ENCODE measurements around the gene TBC1D9.

TBC1D9 gene

GRCh38 chr4:140653718-140654494 lies 102.3 kb downstream of the TBC1D9 start:
- DNase-seq (ENCODE audit: low read depth in 4 of 4, low spot score in 1 of 4), result no peak

GRCh38 chr4:140652601-140653000 lies 103.6 kb downstream of the TBC1D9 start:
- DNase-seq (ENCODE audit: low read depth in 4 of 4, low spot score in 1 of 4), result no peak

- no peak for DNase-seq (ENCODE audit: low read depth in 4 of 4, low spot score in 1 of 4)
Measured at GRCh38 chr4:140648716-140649308, 107.4 kb downstream of the TBC1D9 start.

- no peak for DNase-seq (ENCODE audit: low read depth in 4 of 4, low spot score in 1 of 4)
Measured at GRCh38 chr4:140645614-140646412, 110.4 kb downstream of the TBC1D9 start.

- DNase-seq (ENCODE audit: low read depth in 4 of 4, low spot score in 1 of 4), result no peak
Measured at GRCh38 chr4:140645196-140645595, 111.0 kb downstream of the TBC1D9 start.

GRCh38 chr4:140644470-140645185 lies 111.6 kb downstream of the TBC1D9 start:
- DNase-seq (ENCODE audit: low read depth in 4 of 4, low spot score in 1 of 4), result no peak

GRCh38 chr4:140643571-140644055 lies 112.6 kb downstream of the TBC1D9 start:
- no peak for DNase-seq (ENCODE audit: low read depth in 4 of 4, low spot score in 1 of 4)

GRCh38 chr4:140642674-140643437 lies 113.3 kb downstream of the TBC1D9 start:
- DNase-seq (ENCODE audit: low read depth in 4 of 4, low spot score in 1 of 4), result no peak

- DNase-seq (ENCODE audit: low read depth in 4 of 4, low spot score in 1 of 4), result no peak
Measured at GRCh38 chr4:140641789-140642439, 114.3 kb downstream of the TBC1D9 start.

GRCh38 chr4:140641105-140641555 lies 115.1 kb downstream of the TBC1D9 start:
- DNase-seq (ENCODE audit: low read depth in 4 of 4, low spot score in 1 of 4), result no peak

- no peak for DNase-seq (ENCODE audit: low read depth in 4 of 4, low spot score in 1 of 4)
Measured at GRCh38 chr4:140640150-140640748, 115.9 kb downstream of the TBC1D9 start.

GRCh38 chr4:140639066-140639465 lies 117.1 kb downstream of the TBC1D9 start:
- DNase-seq (ENCODE audit: low read depth in 4 of 4, low spot score in 1 of 4), result no peak

GRCh38 chr4:140637836-140638235 lies 118.3 kb downstream of the TBC1D9 start:
- DNase-seq (ENCODE audit: low read depth in 4 of 4, low spot score in 1 of 4), result peak in 2 of 4 experiments; percentile 1 to 12

GRCh38 chr4:140635606-140636005 lies 120.6 kb downstream of the TBC1D9 start:
- DNase-seq (ENCODE audit: low read depth in 4 of 4, low spot score in 1 of 4), result no peak

GRCh38 chr4:140633951-140634350 lies 122.2 kb downstream of the TBC1D9 start:
- DNase-seq (ENCODE audit: low read depth in 4 of 4, low spot score in 1 of 4), result no peak

GRCh38 chr4:140633124-140633523 lies 123.1 kb downstream of the TBC1D9 start:
- no peak for DNase-seq (ENCODE audit: low read depth in 4 of 4, low spot score in 1 of 4)

- no peak for DNase-seq (ENCODE audit: low read depth in 4 of 4, low spot score in 1 of 4)
Measured at GRCh38 chr4:140630246-140630645, 125.9 kb downstream of the TBC1D9 start.

GRCh38 chr4:140628016-140628415 lies 128.2 kb downstream of the TBC1D9 start:
- DNase-seq (ENCODE audit: low read depth in 4 of 4, low spot score in 1 of 4), result no peak

- DNase-seq (ENCODE audit: low read depth in 4 of 4, low spot score in 1 of 4), result no peak
Measured at GRCh38 chr4:140626661-140627376, 129.4 kb downstream of the TBC1D9 start.
